NCI-H128 (cell line): ENCODE data around the gene UBAP1L.

ENCODE experiments used
- DNase-seq: peaks from one replicate; lab custom pipeline; 2025; ENCODE audit not compliant: unreplicated experiment; lab: John Stamatoyannopoulos, UW

Gene UBAP1L

GRCh38 chr15:65067645-65068402 lies 47.2 kb downstream of the UBAP1L start, which contains the start of gene RASL12:
TSS of gene RASL12 (minus strand) at chr15:65067991. CDS start at chr15:65067835, 156 bp downstream.
- DNase-seq = no peak

GRCh38 chr15:65067317-65067644 lies 47.7 kb downstream of the UBAP1L start:
- DNase-seq = no peak

- DNase-seq = no peak
Observed at GRCh38 chr15:65066635-65067316, 48.2 kb downstream of the UBAP1L start.

GRCh38 chr15:65066001-65066634 lies 48.9 kb downstream of the UBAP1L start:
- DNase-seq = no peak

- no peak for DNase-seq
Observed at GRCh38 chr15:65062726-65063125, 52.3 kb downstream of the UBAP1L start.

GRCh38 chr15:65062061-65062460 lies 52.9 kb downstream of the UBAP1L start:
- no peak for DNase-seq

GRCh38 chr15:65060641-65061397 lies 54.2 kb downstream of the UBAP1L start:
- no peak for DNase-seq

- no peak for DNase-seq
Observed at GRCh38 chr15:65059931-65060596, 54.9 kb downstream of the UBAP1L start.

GRCh38 chr15:65059369-65059750 lies 55.6 kb downstream of the UBAP1L start:
- DNase-seq = no peak

- DNase-seq = no peak
Observed at GRCh38 chr15:65058394-65059368, 56.3 kb downstream of the UBAP1L start.

- DNase-seq = no peak
Observed at GRCh38 chr15:65057549-65057940, 57.5 kb downstream of the UBAP1L start.

- no peak for DNase-seq
Observed at GRCh38 chr15:65056868-65057548, 58.0 kb downstream of the UBAP1L start.

GRCh38 chr15:65056106-65056505 lies 58.9 kb downstream of the UBAP1L start:
- no peak for DNase-seq

- no peak for DNase-seq
Observed at GRCh38 chr15:65055201-65055870, 59.7 kb downstream of the UBAP1L start.

- peak; percentile 6 for DNase-seq
Observed at GRCh38 chr15:65054333-65055200, 60.4 kb downstream of the UBAP1L start.

GRCh38 chr15:65052956-65053355 lies 62.0 kb downstream of the UBAP1L start:
- DNase-seq = no peak

GRCh38 chr15:65051266-65051665 lies 63.7 kb downstream of the UBAP1L start:
- DNase-seq = no peak

GRCh38 chr15:65050270-65050669 lies 64.7 kb downstream of the UBAP1L start:
- DNase-seq = no peak
